Endothelial cell of umbilical vein (primary cell): ENCODE data around the gene RIGI. TPM values are rescaled to one million over a fixed set of nuclear protein-coding genes. Genes with fewer than 3 reads are reported as not detected.

ENCODE experiments used
- BruUV-seq: library from RNA; stranded (reverse); fragments of 400-500 nt; replicated peaks from 2 replicates; lab custom pipeline; 2021; lab: Mats Ljungman, UMichigan
- CTCF ChIA-PET: fragments of 300-600, 350-600 bp; sonication (Branson Sonifier 250); formaldehyde crosslinking; loops from one replicate; lab custom pipeline; 2021; ENCODE audit warnings: antibody characterized with exemption, inconsistent platforms; lab: Charles Lee
- POLR2A ChIA-PET: fragments of 300-600, 350-600 bp; sonication (Branson Sonifier 250); formaldehyde crosslinking; loops from one replicate; lab custom pipeline; 2021; ENCODE audit warnings: antibody characterized with exemption, inconsistent platforms; lab: Charles Lee
- DNase-seq: peaks from one replicate; pipeline ENCODE4 v3.0.0-alpha.2; 2011; ENCODE audit warnings: low read depth, low spot score
- FAIRE-seq: peaks from 2 replicates; lab custom pipeline; 2011; peaks lifted over from hg19 to GRCh38; lab: Jason Lieb, UNC
- H2AFZ ChIP-seq: 2 replicates; pipeline ENCODE4 v1.6.0; 2012; ENCODE audit warnings: low read depth, low read length, control low read depth, inconsistent platforms
- H3K27ac ChIP-seq: 2 replicates; pipeline ENCODE4 v1.5.1; 2011; ENCODE audit warnings: low read depth, mild to moderate bottlenecking, control low read depth, low read length, moderate library complexity; ENCODE audit not compliant: insufficient read depth
- H3K27me3 ChIP-seq, 2 experiments: 2 replicates each; pipeline versions ENCODE4 v1.6.0 to v1.6.1; 2011; ENCODE audit warnings: low read length in 2 of 2, mixed read lengths in 1 of 2; ENCODE audit not compliant: control insufficient read depth in 2 of 2, insufficient read depth in 2 of 2
- H3K36me3 ChIP-seq, 2 experiments: 2 replicates in 1 of 2; 3 replicates in 1 of 2; pipeline ENCODE4 v1.5.1; 2011; ENCODE audit warnings: low read length in 2 of 2, mild to moderate bottlenecking in 1 of 2, moderate library complexity in 1 of 2; ENCODE audit not compliant: control insufficient read depth in 2 of 2, insufficient read depth in 2 of 2; ENCODE audit errors: extremely low read depth in 1 of 2
- H3K4me1 ChIP-seq: 3 replicates; pipeline ENCODE4 v1.5.1; 2011; ENCODE audit warnings: mild to moderate bottlenecking, low read length; ENCODE audit not compliant: control insufficient read depth, insufficient read depth; ENCODE audit errors: extremely low read depth
- H3K4me2 ChIP-seq: 2 replicates; pipeline ENCODE4 v1.6.1; 2011; ENCODE audit warnings: low read length, control low read depth, mixed read lengths; ENCODE audit not compliant: insufficient read depth
- H3K4me3 ChIP-seq, 3 experiments: fragments of 200-600 bp in 1 of 3; sonication (generic), shearing (Covaris generic) in 1 of 3; replicated peaks in 1 of 3; 2 replicates each; pipeline ENCODE4 v1.5.1; 2011 to 2016; ENCODE audit warnings: control low read depth in 3 of 3, low read length in 3 of 3, mild to moderate bottlenecking in 2 of 3, inconsistent platforms in 1 of 3, low read depth in 1 of 3, moderate library complexity in 1 of 3; ENCODE audit not compliant: insufficient read depth in 1 of 3
- H3K79me2 ChIP-seq: 2 replicates; pipeline ENCODE4 v1.6.0; 2012; ENCODE audit warnings: low read length, inconsistent platforms; ENCODE audit not compliant: control insufficient read depth, insufficient read depth
- H3K9ac ChIP-seq: replicated peaks from 2 replicates; pipeline ENCODE3; 2011; ENCODE audit warnings: low read length, control low read depth; ENCODE audit not compliant: insufficient read depth; ENCODE audit errors: extremely low read depth
- H3K9me1 ChIP-seq: replicated peaks from 3 replicates; pipeline ENCODE4 v1.6.0; 2011; ENCODE audit warnings: mild to moderate bottlenecking, low read length; ENCODE audit not compliant: control insufficient read depth, insufficient read depth; ENCODE audit errors: extremely low read depth
- H3K9me3 ChIP-seq: replicated peaks from 2 replicates; pipeline ENCODE4 v1.5.1; 2012; ENCODE audit warnings: low read length, inconsistent platforms; ENCODE audit not compliant: control insufficient read depth, insufficient read depth
- H4K20me1 ChIP-seq: replicated peaks from 2 replicates; pipeline ENCODE3; 2011; ENCODE audit warnings: mild to moderate bottlenecking, low read length; ENCODE audit not compliant: control insufficient read depth, insufficient read depth; ENCODE audit errors: extremely low read depth
- EZH2 ChIP-seq: IDR thresholded peaks from 2 replicates; pipeline ENCODE4 v1.6.1; 2012; ENCODE audit warnings: borderline replicate concordance, low read depth, mild to moderate bottlenecking, moderate library complexity, low read length, inconsistent platforms; ENCODE audit not compliant: severe bottlenecking
- FOS ChIP-seq: IDR thresholded peaks from 2 replicates; pipeline ENCODE4 v1.6.1; 2011; ENCODE audit warnings: mild to moderate bottlenecking, low read length, moderate library complexity, borderline replicate concordance; ENCODE audit not compliant: insufficient read depth
- MAX ChIP-seq: IDR thresholded peaks from 2 replicates; pipeline ENCODE4 v1.6.1; 2011; ENCODE audit not compliant: insufficient read depth, insufficient read length
- MYC ChIP-seq: IDR thresholded peaks from one replicate; pipeline ENCODE4 v1.6.1; 2011; ENCODE audit warnings: mild to moderate bottlenecking, low read depth, low read length
- POLR2AphosphoS5 ChIP-seq: IDR thresholded peaks from 2 replicates; pipeline ENCODE4 v1.6.1; 2012; ENCODE audit warnings: low read depth, mild to moderate bottlenecking, control low read depth, low read length, moderate library complexity; ENCODE audit not compliant: insufficient read depth
- dilution Hi-C: fragments of 300-500 bp; cut with MboI; formaldehyde crosslinking; loops from one replicate; pipeline ENCODE4 v1.15.0; 2019; ENCODE audit warnings: low sequenced_read_pairs; ENCODE audit not compliant: extremely low pct_ligation_motif_present
- intact Hi-C: fragments of 100-400 bp; cut with micrococcal nuclease; formaldehyde crosslinking; loops from one replicate; pipeline ENCODE4 v1.10.0; 2022
- polyA plus RNA-seq, 4 experiments: library from polyadenylated mRNA; depleted of rRNA in 3 of 4; stranded (reverse) in 3 of 4; unstranded in 1 of 4; fragments of >200 nt; gene quantifications; 2 replicates each; pipeline versions ENCODE4 v1.2.1 to v1.2.3, GENCODE V29; 2011 to 2012; ENCODE audit warnings: missing spikeins in 1 of 4
- total RNA-seq: library from RNA; stranded (reverse); gene quantifications from 2 replicates; pipeline ENCODE4 v1.2.3, GENCODE V29; 2021
- TF ChIP-seq, protein P1 (sequence below), 2 donors: IDR thresholded peaks; 1 replicate in 1 of 2; 2 replicates in 1 of 2; pipeline ENCODE4 v1.5.1; 2011; ENCODE audit warnings: low read length in 2 of 2, mild to moderate bottlenecking in 2 of 2, moderate library complexity in 2 of 2, control low read depth in 1 of 2, inconsistent platforms in 1 of 2, low read depth in 1 of 2; ENCODE audit not compliant: insufficient read depth in 1 of 2; ENCODE audit errors: extremely low read depth in 1 of 2

RIGI gene
- total and polyA plus RNA-seq, 2 donors (not counting 3 experiments of a cell fraction or from before 2014, with no cell fraction given), result 4.5 to 13.3 TPM

GRCh38 chr9:32503008-32503407 is 23.0 kb downstream of the RIGI start:
- H3K4me2 ChIP-seq, result peak overlapping the region; percentile 19

More at GRCh38 chr9:32503008-32503407, 23.0 kb downstream of the RIGI start:
- Histone ChIP-seq H3K27ac (peak overlapping the region; percentile 90), H3K36me3 (peaks cover 0 to 3% of the 10 kb centered on the region in 2 experiments), H3K9me1 (no peaks in the 10 kb centered on the region), H3K79me2 (peaks cover 5% of the 10 kb centered on the region), H3K4me1 (peaks cover 48% of the 10 kb centered on the region), H4K20me1 (no peaks in the 10 kb centered on the region), H3K4me3 (no peak overlapping the region), H3K9ac (peak overlapping the region; percentile 40), H3K9me3 (no peaks in the 10 kb centered on the region), H3K27me3 (no peaks in the 10 kb centered on the region), H2AFZ (no peak overlapping the region)
- BruUV-seq, result TSS peak; percentile 90
- dilution Hi-C loops (no loop called here), intact Hi-C loops (loop anchor here (2.0 kb wide), 1 partner anchor 72 kb away; no protein-coding TSS in a partner anchor)
- TF ChIP-seq, protein P1, sequence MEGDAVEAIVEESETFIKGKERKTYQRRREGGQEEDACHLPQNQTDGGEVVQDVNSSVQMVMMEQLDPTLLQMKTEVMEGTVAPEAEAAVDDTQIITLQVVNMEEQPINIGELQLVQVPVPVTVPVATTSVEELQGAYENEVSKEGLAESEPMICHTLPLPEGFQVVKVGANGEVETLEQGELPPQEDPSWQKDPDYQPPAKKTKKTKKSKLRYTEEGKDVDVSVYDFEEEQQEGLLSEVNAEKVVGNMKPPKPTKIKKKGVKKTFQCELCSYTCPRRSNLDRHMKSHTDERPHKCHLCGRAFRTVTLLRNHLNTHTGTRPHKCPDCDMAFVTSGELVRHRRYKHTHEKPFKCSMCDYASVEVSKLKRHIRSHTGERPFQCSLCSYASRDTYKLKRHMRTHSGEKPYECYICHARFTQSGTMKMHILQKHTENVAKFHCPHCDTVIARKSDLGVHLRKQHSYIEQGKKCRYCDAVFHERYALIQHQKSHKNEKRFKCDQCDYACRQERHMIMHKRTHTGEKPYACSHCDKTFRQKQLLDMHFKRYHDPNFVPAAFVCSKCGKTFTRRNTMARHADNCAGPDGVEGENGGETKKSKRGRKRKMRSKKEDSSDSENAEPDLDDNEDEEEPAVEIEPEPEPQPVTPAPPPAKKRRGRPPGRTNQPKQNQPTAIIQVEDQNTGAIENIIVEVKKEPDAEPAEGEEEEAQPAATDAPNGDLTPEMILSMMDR (IDR thresholded peaks at IDR 0.05; ENCODE audit: extremely low read depth in 1 of 2, insufficient read depth in 1 of 2, low read depth in 1 of 2, low read length in 2 of 2), result no peak
- TF ChIP-seq MYC (no peak), MAX (no peak), POLR2AphosphoS5 (no peak), FOS (no peak), EZH2 (no peak)
- peak; percentile 12 for DNase-seq
- POLR2A ChIA-PET, result interaction anchor here (1.3 kb wide), 1 partner anchor 23 kb away, joined by 5 read pairs; the partner anchor contains the start of gene RIGI
- FAIRE-seq, result no peak
- CTCF ChIA-PET, result interaction anchor here (1.7 kb wide), 1 partner anchor 23 kb away, joined by 11 read pairs; the partner anchor contains the start of gene RIGI
